HUDEP-2 (cell line): ENCODE data around the gene FAM25G.
"Not testable (repeated sequence)": the region's sequence is repeated elsewhere in the genome, so short reads cannot be mapped to it uniquely, and the experiment has no call there.

Source experiments
- DNase-seq, 76 experiments: peaks; one replicate each; lab custom pipeline; 2025; ENCODE audit not compliant: unreplicated experiment in 76 of 76; lab: John Stamatoyannopoulos, UW

Gene FAM25G

DNA sequence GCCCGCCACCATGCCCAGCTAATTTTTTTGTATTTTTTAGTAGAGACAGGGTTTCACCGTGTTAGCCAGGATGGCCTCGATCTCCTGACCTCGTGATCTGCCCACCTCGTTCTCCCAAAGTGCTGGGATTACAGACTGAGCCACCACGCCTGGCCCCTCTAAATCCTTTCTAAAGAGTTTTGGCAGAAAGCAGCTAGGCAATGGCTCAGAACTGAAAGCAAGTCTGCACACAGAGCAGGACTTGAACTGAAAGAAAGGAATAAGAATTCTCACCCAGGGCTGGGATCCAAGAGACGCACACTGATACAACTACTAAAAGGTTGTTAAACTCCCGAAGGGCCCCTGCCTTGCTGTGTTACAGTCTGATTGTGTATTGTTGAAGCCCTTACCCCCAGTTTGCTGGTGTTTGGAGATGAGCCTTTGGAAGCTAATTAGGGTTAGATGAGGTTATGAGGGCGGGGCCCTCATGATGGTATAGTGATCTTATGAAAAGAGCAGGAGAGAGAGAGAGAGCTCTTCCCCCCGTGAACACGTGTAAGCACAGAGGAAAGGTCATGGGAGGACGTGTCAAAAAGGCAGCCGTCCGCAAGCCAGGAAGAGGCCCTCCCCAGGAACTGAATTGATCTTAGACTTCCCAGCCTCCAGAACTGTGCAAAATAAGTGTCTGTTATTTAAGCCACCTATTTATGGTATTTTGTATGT lies 26.1 kb downstream of the FAM25G start:
- DNase-seq: not testable (repeated sequence)

DNA sequence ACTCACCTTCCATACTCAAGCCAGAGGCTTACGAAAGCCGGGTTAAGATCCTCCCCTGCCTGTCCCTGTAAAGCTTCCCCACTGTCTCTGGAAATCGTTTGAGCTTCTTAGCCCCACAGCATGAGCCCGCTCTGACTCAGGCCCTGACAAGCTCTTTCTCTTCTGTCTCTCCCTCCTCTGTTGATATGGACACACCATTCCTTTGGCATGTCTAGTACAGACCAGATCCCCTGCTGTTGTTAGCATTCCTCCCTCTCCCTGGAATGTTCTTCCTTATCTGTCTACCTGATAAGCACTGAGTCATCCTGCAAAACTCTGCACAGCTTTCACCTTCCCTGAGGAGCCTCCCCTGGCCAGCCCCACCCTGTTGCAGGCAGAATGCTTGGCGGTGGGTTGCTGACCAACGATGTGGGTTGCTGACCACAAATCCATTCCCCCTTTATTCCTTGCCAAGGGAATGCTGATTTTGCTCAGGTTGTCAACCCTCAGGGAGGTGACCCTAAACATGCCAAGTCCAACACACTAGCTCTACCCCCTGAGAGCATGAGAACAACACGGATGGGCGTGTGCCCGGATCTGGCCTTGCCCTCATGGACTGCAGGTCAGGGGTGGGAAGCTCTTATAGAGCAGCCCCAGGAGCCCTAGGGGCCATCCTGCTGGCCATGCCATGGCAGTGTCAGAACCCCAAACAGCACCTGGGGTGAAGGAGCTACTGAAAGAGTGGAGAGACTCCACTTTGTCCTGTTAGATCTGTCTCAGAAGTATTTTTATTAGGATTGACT lies 28.7 kb downstream of the FAM25G start:
- not testable (repeated sequence) for DNase-seq

DNA sequence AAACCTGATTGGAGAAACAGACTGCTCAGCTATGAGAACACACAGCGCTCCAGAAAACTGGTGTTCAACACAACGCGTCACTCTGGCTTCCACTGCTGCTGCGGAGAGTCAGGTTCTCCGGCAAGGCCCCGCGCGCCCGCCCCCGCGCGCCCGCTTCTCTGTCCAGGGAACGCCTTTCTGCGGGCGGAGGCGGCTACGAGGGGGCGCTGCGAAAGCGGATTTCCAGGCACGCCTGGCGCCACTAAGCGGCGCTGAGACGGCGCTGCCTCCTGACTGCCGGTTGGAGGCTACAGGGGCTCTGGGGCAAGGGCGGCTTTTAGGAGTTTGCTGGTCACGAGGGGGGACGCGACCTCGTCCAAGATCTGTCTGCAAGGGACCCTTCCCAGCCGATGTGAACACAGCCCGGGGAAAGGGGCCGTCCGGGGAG lies 30.2 kb downstream of the FAM25G start:
- DNase-seq: peak in 12 of 76 experiments; percentile 3 to 23 (median 14)

DNA sequence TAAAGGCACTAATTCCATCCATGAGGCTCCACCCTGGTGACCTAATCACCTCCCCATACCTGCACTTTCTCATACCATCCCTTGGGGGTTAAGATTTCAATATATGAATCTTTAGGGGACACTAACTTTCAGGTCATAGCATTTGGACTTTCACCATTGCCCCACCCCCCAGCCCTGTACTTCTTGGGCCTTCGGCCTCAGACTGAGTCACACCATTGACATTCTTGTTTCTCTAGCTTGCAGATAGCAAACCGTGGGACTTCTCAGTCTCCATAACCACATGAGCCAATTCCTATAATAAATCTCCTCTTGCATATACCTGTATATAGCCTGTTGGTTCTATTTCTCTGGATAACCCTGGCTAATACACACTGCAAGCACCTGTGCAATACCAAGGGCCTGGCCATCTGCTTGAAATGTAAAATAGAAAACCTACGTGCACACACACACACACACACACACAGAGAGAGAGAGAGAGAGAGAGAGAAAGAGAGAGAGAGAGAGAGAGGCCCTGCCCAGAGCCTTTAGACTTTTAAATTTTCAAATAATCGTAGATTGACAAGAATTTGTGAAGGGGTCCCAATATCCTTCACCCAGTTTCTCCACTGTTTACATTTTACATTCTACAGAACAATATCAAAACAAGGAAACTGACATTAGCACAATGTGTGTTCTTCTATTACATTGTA lies 32.9 kb downstream of the FAM25G start:
- no peak for DNase-seq

DNA sequence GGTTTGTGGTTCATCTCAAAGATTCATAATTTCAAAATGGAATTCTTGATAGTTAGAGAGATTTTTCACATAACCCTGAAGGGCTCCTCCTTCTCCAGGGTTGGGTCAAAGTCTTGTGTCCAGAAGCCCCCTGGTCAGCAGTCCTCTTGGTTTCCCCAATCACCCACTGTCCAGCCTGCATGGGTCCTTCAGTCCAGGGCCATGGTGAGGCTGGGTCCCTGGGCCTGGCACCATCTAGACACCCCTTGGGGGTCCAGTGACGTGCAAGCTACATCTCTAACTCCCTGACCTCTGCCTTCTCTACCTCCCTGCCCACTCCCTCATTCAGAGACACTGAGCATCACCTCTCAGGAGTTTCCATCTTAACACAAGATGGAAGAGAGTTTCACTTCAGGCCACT lies 33.7 kb downstream of the FAM25G start:
- DNase-seq: no peak

DNA sequence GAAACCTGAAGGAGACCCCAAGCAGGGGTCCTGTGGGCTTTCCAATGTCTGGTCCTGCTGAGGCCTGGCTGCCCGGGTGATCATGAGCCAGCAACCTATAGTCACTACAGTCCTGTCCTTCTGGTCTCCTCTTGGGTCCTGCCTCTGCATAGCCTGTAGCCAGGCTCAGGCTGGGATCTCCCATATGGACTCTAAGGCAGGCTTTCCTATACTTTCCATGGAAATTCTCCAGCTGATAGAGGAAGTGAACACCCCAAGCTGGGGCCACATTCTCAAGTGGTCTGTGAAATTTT lies 34.0 kb downstream of the FAM25G start:
- no peak for DNase-seq

DNA sequence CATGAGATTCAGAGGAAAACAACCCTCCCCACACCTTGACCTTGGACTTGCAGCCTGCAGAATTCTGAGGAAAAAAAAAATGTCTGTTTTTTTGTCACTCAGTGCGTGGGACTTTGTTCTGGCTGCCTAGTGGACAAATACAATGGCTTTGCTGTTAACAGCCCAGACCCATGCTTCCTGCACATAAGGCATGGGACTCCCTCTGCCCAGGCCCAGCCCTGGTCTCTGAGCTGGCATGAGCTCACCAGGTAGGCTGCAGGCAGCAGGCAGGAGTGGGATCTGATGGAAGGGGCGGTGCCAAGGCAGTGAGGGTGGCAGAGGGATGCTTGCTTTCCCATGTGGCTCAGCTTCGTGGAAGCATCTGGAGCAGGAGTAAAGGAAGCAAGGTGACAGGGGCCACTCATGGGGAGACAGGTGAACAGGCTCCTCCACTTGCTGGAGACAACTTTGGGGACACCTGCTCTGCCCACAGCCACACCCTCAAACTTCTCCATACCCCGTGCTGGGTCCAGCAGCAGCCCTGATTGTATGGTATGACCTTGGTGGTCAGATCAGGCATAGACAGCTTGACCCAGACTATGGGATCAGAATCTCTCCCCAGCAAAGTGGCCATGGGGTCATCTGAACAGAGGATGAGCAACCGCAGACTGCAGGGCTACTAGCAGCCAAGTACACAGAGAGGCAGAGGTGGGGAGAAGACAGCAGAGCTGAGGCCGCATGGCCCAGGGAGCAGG lies 34.5 kb downstream of the FAM25G start:
- no peak for DNase-seq

DNA sequence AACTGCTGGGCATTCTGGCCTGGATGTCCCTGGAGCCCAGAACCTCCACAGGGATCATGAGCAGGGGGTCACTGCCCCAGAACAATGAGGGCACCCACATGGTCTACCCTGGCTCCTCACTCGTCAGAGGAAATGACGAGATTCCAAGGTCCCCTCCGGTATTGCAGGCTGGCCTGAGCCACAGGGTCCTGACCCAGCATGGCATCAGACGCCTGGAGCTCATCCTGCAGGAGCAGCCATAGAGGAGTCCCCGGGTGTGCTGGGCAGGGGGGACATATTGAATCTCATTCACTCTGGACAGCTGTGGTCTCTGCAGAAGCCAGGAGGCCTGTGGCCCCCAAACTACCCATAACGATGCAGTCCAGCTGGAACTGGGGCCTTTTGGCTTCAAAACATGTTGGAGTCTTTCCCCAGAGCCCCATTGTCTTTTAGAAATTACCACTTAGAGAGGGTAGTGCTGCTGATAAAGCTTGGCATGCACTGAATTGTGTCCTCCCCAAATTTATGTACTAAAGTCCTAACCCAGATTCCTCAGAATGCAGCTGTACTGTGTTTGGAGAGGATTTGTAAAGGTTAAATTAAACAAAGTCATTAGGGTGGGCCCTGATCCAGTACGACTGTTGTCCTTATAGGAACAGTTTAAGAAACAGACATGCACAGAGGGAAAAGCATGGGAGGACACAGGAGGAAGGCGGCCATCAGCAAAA lies 35.3 kb downstream of the FAM25G start:
- DNase-seq: no peak

DNA sequence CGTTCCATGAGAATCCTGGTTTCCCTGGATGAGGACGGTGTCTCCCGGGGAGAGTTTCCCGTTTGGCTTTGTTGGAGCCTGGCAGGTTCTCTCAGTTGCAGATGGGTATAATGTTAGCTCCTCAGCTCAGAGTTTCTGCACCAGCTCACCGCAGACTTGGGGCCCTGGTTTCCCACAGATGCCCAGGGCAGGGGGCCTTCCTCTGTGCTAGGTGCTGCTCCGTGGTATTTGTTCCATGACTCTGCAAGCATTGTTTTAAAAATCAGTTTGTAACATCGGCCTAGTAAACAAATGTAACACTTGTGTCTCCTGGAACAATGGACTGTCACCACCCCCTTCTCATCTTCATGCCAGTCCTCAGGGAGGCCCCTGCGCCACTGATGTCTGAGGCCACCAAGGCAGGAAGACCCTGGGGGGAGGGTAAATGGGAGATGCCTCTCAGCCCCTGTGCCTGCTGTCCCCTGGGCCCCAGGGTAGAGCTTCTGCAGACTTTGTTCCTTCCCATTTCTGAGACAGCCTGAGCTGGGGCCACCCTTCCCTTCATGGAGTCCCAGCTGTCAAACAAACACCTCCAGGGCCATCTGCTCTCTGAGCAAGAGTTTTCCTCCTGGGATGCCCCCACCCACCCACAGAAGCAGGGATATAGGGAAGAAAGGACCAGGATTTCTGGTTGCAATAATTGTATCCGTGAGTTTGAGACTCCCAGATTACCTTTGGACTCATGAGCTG lies 36.0 kb downstream of the FAM25G start:
- DNase-seq: not testable (repeated sequence)

DNA sequence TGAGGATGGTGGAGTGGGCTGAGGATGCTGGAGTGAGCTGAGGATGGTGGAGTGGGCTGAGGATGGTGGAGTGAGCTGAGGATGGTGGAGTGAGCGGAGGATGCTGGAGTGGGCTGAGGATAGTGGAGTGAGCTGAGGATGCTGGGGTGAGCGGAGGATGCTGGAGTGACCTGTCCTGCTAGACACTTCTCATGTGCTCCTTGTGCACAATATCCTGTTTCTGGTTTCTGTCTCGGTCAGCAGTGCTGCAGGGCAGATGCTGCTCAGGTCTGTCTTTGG lies 36.8 kb downstream of the FAM25G start:
- DNase-seq: no peak

DNA sequence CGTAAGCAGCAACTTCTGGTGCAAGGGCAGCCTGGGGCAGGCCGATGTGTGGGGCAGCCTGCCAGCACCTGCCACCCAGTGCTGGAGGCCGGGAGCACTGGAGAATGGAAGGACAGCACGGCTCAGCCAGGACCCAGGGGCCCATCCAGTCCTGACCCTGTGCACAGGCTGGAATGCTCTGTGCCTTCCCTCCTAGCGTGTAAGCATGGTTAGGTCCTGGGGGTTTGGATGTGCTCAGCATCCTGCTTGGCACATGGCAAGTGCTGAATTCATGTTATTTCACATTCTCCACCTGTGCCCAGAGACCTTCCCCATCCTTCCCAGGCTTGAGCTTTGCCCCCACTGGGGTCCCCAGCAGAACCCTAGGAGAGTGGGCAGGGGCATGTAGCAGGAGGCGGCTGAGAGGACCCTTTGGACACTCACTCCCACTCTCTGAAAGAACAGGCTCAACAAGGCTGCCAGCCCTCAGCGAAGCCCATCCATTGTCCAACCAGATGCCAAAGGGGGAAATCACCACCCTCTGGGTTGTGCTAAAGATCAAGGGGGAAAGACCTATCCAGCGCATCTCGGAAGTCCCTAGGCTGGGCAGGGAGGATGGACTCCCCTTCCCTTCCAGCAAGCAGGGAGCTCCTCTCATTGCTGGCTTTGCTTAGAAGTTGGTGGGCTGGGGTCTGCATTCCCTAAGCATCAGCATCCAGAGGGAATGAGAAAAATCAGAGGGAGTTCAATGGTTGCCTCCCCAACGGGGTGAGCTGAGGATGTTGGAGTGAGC lies 37.3 kb downstream of the FAM25G start:
- DNase-seq: no peak

DNA sequence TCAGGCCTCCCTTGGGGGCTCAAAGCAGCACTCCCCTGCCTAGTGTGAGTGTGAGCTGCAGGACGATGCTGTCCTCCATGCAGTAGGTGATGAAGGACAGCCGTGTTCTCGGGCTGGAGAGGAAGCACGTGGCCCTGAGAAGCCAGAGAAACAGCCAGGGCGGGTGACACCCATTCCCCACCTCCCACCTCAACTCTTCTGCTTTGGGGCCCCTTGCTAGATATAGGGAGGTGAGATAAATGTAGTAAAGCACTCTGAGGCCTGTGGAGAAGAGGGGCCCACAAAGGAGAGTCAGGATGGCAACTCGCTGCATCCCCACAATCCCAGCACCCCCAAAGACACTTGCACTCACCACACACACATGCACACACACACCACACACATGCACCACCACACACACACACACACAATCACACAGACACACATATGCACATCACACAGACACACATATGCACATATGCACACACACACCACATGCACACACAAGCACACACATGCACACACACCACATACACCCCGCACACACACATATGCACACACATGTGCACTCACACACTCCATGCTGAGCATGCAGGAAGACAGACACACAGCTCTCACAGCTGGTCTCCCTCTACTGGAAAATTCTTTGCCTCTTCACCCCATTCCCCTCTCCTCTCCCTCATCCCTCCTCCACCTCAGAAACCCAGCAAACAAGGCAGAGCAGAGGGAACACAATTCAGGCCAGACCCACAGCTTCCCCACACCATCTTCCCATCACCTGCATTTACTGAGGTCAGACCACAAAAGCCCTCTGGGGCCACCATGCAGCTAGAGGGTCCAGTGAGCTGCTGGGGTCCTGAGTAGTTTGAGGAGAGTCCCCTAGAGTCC lies 38.1 kb downstream of the FAM25G start:
- DNase-seq: no peak

DNA sequence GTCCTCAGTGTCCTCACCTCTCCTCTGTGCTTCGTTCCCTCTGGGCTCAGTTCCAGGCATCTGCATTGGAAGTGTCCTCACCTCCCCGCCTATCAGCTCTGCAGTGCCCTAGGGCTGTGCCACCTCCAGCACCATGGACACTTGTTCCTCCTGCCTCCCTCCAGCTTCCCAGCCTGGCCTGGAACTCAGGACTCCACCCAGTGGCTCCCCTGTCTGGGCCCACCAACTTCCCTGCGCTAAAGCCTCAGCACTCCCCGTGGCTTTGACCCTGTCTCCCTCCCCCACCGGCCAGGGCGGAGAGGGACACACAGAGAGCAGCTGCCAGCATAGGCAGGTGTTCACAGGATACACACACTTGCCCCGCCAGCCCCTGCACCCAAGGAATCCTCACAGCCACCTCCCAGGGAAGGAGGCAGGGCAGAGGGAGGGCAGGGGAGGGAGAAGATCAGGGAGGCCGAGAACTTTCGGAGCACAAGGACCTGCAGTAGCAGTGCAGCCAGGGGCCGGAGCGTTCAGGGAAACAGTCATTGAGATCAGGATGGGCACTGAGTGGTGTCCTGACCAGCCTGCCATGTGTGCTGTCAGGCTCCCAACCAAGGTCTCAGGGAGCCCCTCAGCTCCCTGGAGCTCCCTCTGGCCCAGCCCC lies 38.9 kb downstream of the FAM25G start:
- no peak for DNase-seq

DNA sequence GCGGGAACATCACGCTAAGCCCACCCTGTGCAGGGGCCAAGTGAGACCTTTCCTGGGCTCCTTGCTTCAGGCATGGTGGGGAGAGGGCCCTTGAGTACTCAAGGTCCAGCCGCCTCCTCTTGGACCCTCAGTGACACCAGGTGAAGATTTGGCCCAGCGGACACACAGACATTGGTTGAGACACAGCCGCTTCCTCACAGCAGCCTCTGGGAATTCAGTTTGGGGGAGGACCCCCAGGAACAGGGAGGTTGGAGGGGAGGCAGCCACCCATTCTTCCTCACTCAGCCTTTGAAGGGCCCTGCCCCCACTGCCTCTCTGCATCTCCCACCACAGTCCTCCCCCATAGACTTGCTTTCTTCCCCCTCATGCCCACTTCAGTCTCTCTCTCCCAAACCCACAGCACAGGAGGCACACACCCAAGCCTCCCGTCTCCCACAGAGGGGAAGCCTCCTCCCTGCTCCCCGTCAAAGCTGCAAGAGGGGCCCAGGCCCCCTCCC lies 39.5 kb downstream of the FAM25G start:
- DNase-seq: no peak

DNA sequence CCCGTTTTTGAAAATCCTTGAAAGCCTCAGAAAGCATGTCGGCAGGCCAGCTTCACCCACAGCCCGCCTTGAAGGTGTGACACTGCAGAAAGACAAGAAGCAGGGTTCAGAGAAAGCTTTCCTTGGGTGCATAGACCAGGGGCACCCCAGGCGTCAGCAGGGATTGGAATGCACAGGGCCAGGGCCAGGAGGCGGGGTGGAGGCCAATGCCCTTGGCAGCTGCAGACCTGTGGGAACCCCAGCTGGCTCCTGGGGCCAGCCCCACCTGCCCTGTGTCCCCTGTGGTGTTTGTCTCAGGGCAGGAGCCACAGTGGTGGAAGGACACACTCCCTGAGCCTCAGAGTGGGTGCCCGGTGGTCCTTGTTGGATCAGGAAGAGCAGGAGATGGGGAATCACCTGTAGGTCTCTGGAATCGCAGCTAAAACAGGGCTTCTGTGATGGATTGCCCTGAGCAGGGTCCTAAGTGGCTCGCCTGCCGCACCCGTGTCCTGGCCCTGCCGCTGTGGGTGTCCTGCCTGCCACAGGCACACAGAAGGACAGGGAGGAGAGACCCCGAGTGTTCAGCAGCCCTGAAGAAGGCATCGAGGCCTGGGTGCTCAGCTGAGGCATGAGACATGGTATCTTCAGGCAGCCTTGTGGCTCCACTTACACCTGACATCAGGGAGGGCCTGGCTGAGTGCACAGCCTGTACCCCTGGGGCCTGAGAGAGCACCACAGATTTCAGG lies 40.1 kb downstream of the FAM25G start:
- no peak for DNase-seq

DNA sequence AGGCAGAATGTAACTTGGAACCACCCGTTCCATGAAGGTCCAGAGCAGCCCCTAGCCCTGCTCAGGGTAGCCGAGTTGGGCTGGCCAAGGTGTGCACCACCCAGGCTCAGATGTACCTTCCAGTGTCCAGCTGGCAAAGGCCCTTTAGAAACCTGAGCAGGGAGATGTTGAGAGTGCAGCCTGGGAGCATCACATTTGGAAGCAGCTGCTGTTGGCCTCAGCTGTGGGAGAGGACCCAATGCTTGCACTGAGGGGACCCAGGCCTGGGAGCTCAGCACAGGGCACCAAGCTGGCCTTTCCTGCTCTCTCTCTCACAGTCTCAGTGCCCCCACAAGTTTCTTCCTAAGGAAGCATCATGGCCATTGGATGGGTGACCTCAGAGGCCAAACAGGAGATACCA lies 41.1 kb downstream of the FAM25G start:
- no peak for DNase-seq

DNA sequence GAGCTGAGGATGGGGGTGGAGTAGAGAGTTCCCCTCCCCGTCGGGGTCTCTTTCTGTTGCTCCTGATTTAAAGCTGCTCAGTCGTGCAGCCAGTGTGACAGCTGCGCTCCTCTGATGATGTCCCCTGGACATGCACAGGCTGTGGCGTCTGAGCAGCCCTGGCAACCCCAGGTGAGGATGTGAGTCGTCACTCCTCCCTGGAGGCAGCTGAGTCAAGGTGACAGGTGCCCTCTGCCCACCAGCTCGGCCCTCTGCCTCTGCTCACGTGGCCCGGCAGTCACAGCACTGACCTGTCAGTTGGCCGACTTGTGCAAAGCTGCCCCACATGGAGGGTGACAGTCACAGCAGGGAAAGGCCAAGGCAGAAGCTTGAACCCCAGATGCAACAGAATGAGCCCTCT lies 41.5 kb downstream of the FAM25G start:
- peak in 1 of 76 experiments; percentile 0 for DNase-seq
